A673 (cell line): ENCODE data around the gene DSCAM. TPM values are rescaled to one million over a fixed set of nuclear protein-coding genes. Genes with fewer than 3 reads are reported as not detected.

ENCODE experiments used
- BruUV-seq: library from RNA; stranded (reverse); fragments of 400-500 nt; replicated peaks from 2 replicates; lab custom pipeline; 2021; lab: Mats Ljungman, UMichigan
- CTCF ChIA-PET: fragments of 300-600 bp; sonication (Branson Sonifier 250); formaldehyde crosslinking; loops from one replicate; lab custom pipeline; 2022; ENCODE audit warnings: antibody characterized with exemption; lab: Charles Lee
- POLR2A ChIA-PET: fragments of 300-600 bp; sonication (Branson Sonifier 250); formaldehyde crosslinking; loops from one replicate; lab custom pipeline; 2022; ENCODE audit warnings: antibody characterized with exemption; ENCODE audit not compliant: low non-redundant PET; lab: Charles Lee
- DNase-seq: peaks from one replicate; pipeline ENCODE4 v3.0.0-alpha.2; 2015; ENCODE audit warnings: low spot score
- H3K27ac ChIP-seq: fragments of 200-600 bp; sonication (generic); 2 replicates; pipeline ENCODE4 v1.5.1; 2016; ENCODE audit warnings: mixed run types, low read depth, mild to moderate bottlenecking, mixed read lengths, antibody characterized with exemption, low read length; ENCODE audit not compliant: poor library complexity, severe bottlenecking
- H3K27me3 ChIP-seq: fragments of 200-600 bp; sonication (generic); replicated peaks from 2 replicates; pipeline ENCODE4 v1.6.1; 2017; ENCODE audit warnings: mixed run types, low read depth, mild to moderate bottlenecking, mixed read lengths, antibody characterized with exemption, low read length; ENCODE audit not compliant: insufficient read depth, poor library complexity
- H3K36me3 ChIP-seq: fragments of 200-600 bp; sonication (generic); 2 replicates; pipeline ENCODE4 v1.6.1; 2016; ENCODE audit warnings: mixed run types, mild to moderate bottlenecking, mixed read lengths, antibody characterized with exemption, low read length; ENCODE audit not compliant: insufficient read depth, poor library complexity, severe bottlenecking
- H3K4me1 ChIP-seq: fragments of 200-600 bp; sonication (generic); 2 replicates; pipeline ENCODE4 v1.6.1; 2017; ENCODE audit warnings: mixed run types, mild to moderate bottlenecking, mixed read lengths, antibody characterized with exemption, low read length; ENCODE audit not compliant: insufficient read depth, poor library complexity, severe bottlenecking
- H3K4me3 ChIP-seq: fragments of 200-600 bp; sonication (generic); 2 replicates; pipeline ENCODE4 v1.5.1; 2016; ENCODE audit warnings: low read depth, mixed run types, mild to moderate bottlenecking, mixed read lengths, low read length; ENCODE audit not compliant: poor library complexity, severe bottlenecking
- H3K9me3 ChIP-seq: fragments of 200-600 bp; sonication (generic); 2 replicates; pipeline ENCODE4 v1.6.1; 2016; ENCODE audit warnings: mixed run types, low read depth, mild to moderate bottlenecking, mixed read lengths, antibody characterized with exemption, low read length; ENCODE audit not compliant: poor library complexity, severe bottlenecking
- EZH2 ChIP-seq: fragments of 200-600 bp; sonication (generic); IDR thresholded peaks from 2 replicates; pipeline ENCODE4 v1.6.1; 2017; ENCODE audit warnings: borderline replicate concordance, low read depth, mild to moderate bottlenecking, mixed read lengths, antibody characterized with exemption, low read length; ENCODE audit not compliant: poor library complexity, severe bottlenecking
- intact Hi-C: fragments of 100-400 bp; cut with micrococcal nuclease; formaldehyde crosslinking; loops from one replicate; pipeline ENCODE4 v1.10.0; 2022; ENCODE audit not compliant: unreplicated experiment
- total RNA-seq: library from RNA; stranded (reverse); gene quantifications from 2 replicates; pipeline ENCODE4 v1.2.3, GENCODE V29; 2021
- TF ChIP-seq, protein P1 (sequence below): fragments of 300-800, 200-600 bp; sonication (generic); conservative IDR thresholded peaks from 2 replicates; pipeline ENCODE4 v1.5.1; 2017; ENCODE audit warnings: low read depth, mild to moderate bottlenecking, antibody characterized with exemption, low read length, moderate library complexity, mixed read lengths

The DSCAM gene
- total RNA-seq, 1 experiment from 2014 or later = not detected

- TF ChIP-seq, protein P1, sequence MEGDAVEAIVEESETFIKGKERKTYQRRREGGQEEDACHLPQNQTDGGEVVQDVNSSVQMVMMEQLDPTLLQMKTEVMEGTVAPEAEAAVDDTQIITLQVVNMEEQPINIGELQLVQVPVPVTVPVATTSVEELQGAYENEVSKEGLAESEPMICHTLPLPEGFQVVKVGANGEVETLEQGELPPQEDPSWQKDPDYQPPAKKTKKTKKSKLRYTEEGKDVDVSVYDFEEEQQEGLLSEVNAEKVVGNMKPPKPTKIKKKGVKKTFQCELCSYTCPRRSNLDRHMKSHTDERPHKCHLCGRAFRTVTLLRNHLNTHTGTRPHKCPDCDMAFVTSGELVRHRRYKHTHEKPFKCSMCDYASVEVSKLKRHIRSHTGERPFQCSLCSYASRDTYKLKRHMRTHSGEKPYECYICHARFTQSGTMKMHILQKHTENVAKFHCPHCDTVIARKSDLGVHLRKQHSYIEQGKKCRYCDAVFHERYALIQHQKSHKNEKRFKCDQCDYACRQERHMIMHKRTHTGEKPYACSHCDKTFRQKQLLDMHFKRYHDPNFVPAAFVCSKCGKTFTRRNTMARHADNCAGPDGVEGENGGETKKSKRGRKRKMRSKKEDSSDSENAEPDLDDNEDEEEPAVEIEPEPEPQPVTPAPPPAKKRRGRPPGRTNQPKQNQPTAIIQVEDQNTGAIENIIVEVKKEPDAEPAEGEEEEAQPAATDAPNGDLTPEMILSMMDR = no peak
- Histone ChIP-seq H3K4me1 (no peaks in the 10 kb centered on the region), H3K27me3 (no peaks in the 10 kb centered on the region), H3K9me3 (peaks cover 6% of the 10 kb centered on the region), H3K36me3 (no peaks in the 10 kb centered on the region), H3K27ac (no peak overlapping the region), H3K4me3 (no peak overlapping the region)
- CTCF ChIA-PET = no interaction called here
- POLR2A ChIA-PET = no interaction called here
- no peak for DNase-seq
- intact Hi-C loops = no loop called here
- BruUV-seq = no TSS peak
Observed at GRCh38 chr21:39979321-39979720, 867.6 kb downstream of the DSCAM start.

- Histone ChIP-seq H3K9me3 (peaks cover 9% of the 10 kb centered on the region), H3K4me3 (no peak overlapping the region), H3K36me3 (no peaks in the 10 kb centered on the region), H3K27ac (no peak overlapping the region), H3K4me1 (no peaks in the 10 kb centered on the region), H3K27me3 (no peaks in the 10 kb centered on the region)
- TF ChIP-seq, protein P1 = no peak
- no peak for TF ChIP-seq EZH2
- no TSS peak for BruUV-seq
- ChIA-PET CTCF (no interaction called here), POLR2A (no interaction called here)
- intact Hi-C loops = no loop called here
- DNase-seq = no peak
Observed at GRCh38 chr21:39976800-39977199, 870.2 kb downstream of the DSCAM start.

DNA sequence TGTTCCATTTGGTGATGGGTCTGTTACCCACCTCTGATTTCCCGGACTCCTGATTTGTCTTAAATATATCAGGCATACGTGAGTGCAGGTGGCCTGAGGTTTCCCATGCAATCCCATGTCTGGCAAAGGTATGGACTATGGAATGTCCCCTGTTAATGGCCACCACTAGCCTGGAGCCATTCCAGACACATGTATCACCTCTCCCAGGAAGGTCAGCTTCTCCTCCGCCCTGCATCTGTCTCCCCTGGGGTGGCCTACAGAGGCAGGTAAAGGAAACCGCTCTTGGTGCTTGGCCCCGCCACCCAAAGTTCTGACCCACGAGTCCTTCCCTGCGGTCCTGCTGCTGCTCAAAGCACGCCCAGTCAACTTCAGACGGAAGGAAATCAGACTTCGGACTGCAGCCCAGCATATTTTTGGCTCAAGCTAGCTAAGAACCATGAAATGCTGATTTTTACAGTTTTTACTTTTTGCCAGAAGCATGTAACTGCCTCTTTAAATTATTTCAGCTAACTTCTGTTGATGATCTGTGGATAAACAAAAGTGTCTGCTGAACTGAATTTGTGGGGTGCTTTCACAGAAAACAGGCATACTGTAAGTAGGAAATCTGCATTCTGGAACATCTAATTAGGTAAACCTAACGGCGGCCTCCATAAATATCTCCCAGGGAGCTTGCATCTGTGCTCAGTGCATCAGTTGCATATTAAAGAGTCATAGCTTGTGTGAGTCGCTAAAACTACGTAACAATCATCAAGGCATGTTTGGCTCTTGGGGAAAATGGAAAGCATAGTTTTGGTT, 873.8 kb downstream of the DSCAM start:
- H3K4me1 ChIP-seq = no peaks in the 10 kb centered on the region
- POLR2A ChIA-PET = no interaction called here
- peaks cover 29% of the 10 kb centered on the region for H3K9me3 ChIP-seq
- no peaks in the 10 kb centered on the region for H3K27me3 ChIP-seq
- no peaks in the 10 kb centered on the region for H3K36me3 ChIP-seq
- intact Hi-C loops = no loop called here
- TF ChIP-seq EZH2 = no peak
- TF ChIP-seq, protein P1 = no peak
- DNase-seq = no peak
- H3K4me3 ChIP-seq = no peak overlapping the region
- CTCF ChIA-PET = no interaction called here
- BruUV-seq = no TSS peak
- no peak overlapping the region for H3K27ac ChIP-seq
